Duodenal mucosa (tissue), 2 donors: Measurements from ENCODE around the gene DCLK2.
"Not testable (repeated sequence)": the region's sequence is repeated elsewhere in the genome, so short reads cannot be mapped to it uniquely, and the experiment has no call there.

Experiments used
- H3K27ac ChIP-seq: one replicate; pipeline ENCODE4 v1.7.0; 2013; ENCODE audit warnings: low read depth, low read length
- H3K27me3 ChIP-seq, 2 donors: one replicate each; pipeline ENCODE4 v1.7.0; 2013; ENCODE audit warnings: low read length in 2 of 2, control low read depth in 1 of 2; ENCODE audit not compliant: insufficient read depth in 2 of 2, control insufficient read depth in 1 of 2
- H3K36me3 ChIP-seq, 2 donors: one replicate each; pipeline ENCODE4 v1.7.0; 2013; ENCODE audit warnings: low read length in 2 of 2, control low read depth in 1 of 2; ENCODE audit not compliant: insufficient read depth in 2 of 2, control insufficient read depth in 1 of 2
- H3K4me1 ChIP-seq, 2 donors: one replicate each; pipeline ENCODE4 v1.7.0; 2013; ENCODE audit warnings: low read length in 2 of 2, control low read depth in 1 of 2; ENCODE audit not compliant: insufficient read depth in 2 of 2, control insufficient read depth in 1 of 2
- H3K4me3 ChIP-seq, 2 donors: one replicate each; pipeline ENCODE4 v1.7.0; 2013; ENCODE audit warnings: low read length in 2 of 2, low read depth in 1 of 2
- H3K9ac ChIP-seq, 2 donors: one replicate each; pipeline ENCODE4 v1.7.0; 2013; ENCODE audit warnings: low read length in 2 of 2, low read depth in 1 of 2
- H3K9me3 ChIP-seq, 2 donors: one replicate each; pipeline ENCODE4 v1.7.0; 2013; ENCODE audit warnings: low read length in 2 of 2, control low read depth in 1 of 2; ENCODE audit not compliant: control insufficient read depth in 1 of 2

The DCLK2 gene

DNA sequence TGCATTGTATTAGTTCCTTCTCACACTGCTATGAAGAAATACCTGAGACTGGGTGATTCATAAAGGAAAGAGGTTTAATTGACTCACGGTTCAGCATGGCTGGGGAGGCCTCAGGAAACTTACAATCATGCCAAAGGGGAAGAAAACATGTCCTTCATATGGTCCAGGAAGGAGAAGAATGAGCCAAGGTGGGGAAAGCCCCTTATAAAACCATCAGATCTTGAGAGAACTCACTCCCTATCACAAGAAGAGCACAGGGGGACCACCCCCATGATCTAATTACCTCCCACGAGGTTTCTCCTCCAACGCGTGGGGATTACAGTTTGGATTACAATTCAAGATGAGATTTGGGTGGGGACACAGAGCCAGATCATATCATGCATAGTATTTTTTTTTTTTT, 106.8 kb downstream of the DCLK2 start:
- not testable (repeated sequence) for H3K4me3 ChIP-seq, H3K27me3 ChIP-seq, H3K9ac ChIP-seq, H3K9me3 ChIP-seq, H3K27ac ChIP-seq, H3K4me1 ChIP-seq, H3K36me3 ChIP-seq

DNA sequence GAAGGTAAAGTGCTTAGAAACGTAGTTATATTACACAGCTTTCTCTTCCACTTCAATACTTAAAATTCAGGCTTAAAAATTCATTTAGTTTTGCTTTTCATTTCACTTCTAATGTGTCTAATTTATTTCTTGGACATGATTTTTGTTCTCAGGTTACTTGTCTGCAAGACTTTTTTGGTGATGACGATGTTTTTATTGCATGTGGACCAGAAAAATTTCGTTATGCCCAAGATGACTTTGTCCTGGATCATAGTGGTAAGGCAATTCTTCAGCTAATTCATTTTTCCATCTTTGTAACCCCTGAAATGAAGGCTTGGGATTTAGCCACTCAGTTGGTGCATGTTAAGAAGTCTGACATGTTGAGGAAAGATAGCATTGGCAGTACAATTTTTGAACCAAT, 114.7 kb downstream of the DCLK2 start:
- no peaks in the 10 kb centered on the region for H3K36me3 ChIP-seq
- H3K9me3 ChIP-seq, result no peaks in the 10 kb centered on the region
- H3K27me3 ChIP-seq, result no peaks in the 10 kb centered on the region
- H3K4me1 ChIP-seq, result no peaks in the 10 kb centered on the region
- no peak overlapping the region for H3K9ac ChIP-seq
- H3K4me3 ChIP-seq, result no peak overlapping the region
- no peak overlapping the region for H3K27ac ChIP-seq

DNA sequence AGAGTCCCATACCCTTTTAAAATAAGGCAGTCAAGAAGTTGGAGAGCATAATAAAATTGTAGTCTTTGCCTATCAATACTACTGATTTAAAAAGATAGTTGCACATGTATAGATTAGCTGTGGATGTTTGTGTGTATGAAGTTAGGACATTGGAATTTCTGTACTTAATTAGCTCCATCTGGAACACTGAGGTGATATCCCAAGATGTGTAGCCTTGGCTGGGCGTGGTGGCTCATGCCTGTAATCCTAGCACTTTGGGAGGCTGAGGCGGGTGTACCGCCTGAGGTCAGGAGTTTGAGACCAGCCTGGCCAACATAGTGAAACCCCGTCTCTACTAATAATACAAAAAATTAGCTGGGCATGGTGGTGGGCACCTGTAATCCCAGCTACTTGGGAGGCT, 119.0 kb downstream of the DCLK2 start:
- H3K36me3 ChIP-seq, H3K4me1 ChIP-seq, H3K27ac ChIP-seq, H3K9me3 ChIP-seq, H3K4me3 ChIP-seq, H3K9ac ChIP-seq, H3K27me3 ChIP-seq: not testable (repeated sequence)

DNA sequence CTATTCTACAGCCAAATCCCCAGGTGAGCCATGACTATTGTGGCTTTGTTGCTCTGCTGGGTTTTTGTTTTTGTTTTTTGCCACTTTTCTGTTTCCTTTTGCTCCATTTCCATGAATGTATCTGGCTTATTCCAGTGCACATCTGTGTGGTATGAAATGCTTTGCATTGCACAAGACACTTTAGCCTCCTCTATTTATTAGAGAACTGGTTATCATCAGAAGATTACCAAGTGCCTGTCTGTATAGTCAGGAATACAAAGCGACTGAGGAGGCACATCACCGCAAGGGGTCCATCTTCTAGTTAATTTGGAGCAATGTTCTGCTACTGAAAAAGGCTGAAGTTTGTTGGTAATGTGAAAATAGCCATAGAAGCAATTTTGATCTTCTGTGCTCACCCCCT, 120.8 kb downstream of the DCLK2 start:
- H3K27ac ChIP-seq, result no peak overlapping the region
- H3K27me3 ChIP-seq, result no peaks in the 10 kb centered on the region
- no peak overlapping the region for H3K9ac ChIP-seq
- H3K4me1 ChIP-seq, result no peaks in the 10 kb centered on the region
- no peak overlapping the region for H3K4me3 ChIP-seq
- no peaks in the 10 kb centered on the region for H3K9me3 ChIP-seq
- no peaks in the 10 kb centered on the region for H3K36me3 ChIP-seq

DNA sequence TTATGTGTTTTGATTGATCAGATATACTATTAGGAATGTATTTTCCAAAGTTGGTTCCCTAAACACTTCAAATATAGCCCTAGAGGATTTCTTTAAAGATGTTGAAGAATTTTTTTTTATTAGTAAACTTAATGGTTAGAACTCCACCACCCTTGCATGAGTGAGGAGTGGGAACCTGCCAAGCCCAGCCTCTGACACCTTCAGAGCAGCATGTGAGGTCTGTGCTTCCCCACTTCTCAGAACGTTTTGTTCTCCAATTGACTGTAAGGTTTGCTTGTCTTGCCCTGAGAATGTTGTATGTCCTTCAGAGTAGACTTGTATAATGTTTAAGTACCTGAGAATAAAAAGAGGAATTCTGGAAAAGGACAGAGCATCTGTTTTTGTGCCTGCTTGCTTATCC, 126.8 kb downstream of the DCLK2 start:
- no peaks in the 10 kb centered on the region for H3K36me3 ChIP-seq

DNA sequence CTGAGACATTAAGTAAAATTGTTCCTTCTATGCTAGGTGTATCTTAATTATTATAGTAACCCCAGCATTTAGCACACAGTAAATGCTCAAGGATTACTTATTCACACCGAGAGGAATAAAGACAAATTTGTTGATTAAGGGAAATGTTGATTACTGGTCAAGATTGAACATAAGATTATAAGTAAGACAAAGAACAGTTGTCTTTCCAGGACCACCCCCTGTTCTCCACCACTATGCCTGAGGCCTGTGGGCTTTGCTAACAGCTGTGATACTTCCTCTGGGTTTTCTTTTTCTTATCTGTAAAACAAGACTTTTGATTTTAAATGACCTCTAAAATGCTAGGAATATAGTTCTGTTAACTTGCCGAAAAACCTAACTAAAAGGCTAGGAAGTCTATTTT, 128.0 kb downstream of the DCLK2 start:
- Histone ChIP-seq H3K4me3 (no peak overlapping the region), H3K9me3 (no peaks in the 10 kb centered on the region), H3K4me1 (no peaks in the 10 kb centered on the region), H3K27me3 (no peaks in the 10 kb centered on the region), H3K36me3 (no peaks in the 10 kb centered on the region), H3K9ac (no peak overlapping the region), H3K27ac (no peak overlapping the region)

More for the DNA sequence above, 126.8 kb downstream of the DCLK2 start:
- no peaks in the 10 kb centered on the region for H3K4me1 ChIP-seq
- H3K4me3 ChIP-seq, result no peak overlapping the region
- no peaks in the 10 kb centered on the region for H3K27me3 ChIP-seq
- H3K9ac ChIP-seq, result no peak overlapping the region
- H3K27ac ChIP-seq, result no peak overlapping the region
- no peaks in the 10 kb centered on the region for H3K9me3 ChIP-seq

DNA sequence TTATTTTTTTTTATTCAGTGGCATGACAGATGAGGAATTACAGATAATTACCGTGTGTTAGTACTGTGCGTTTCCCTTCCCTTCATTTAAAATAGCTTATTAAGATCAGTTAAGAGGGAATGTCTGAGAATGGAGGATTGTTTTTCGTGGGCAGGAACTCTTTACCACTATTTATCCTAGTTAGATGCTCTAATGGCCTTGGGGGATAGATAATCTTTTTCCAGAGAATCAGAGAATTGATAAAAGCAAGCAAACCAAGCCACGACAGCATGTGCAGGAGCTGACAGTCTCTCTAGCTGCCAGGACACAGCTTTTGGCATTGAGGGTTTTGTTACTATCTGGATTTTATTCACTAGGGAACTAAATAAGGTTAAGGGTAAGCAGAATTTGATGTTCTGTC, 128.7 kb downstream of the DCLK2 start:
- no peak overlapping the region for H3K27ac ChIP-seq
- no peak overlapping the region for H3K4me3 ChIP-seq
- no peak overlapping the region for H3K9ac ChIP-seq
- H3K9me3 ChIP-seq, result no peaks in the 10 kb centered on the region
- no peaks in the 10 kb centered on the region for H3K4me1 ChIP-seq
- no peaks in the 10 kb centered on the region for H3K36me3 ChIP-seq
- H3K27me3 ChIP-seq, result no peaks in the 10 kb centered on the region

DNA sequence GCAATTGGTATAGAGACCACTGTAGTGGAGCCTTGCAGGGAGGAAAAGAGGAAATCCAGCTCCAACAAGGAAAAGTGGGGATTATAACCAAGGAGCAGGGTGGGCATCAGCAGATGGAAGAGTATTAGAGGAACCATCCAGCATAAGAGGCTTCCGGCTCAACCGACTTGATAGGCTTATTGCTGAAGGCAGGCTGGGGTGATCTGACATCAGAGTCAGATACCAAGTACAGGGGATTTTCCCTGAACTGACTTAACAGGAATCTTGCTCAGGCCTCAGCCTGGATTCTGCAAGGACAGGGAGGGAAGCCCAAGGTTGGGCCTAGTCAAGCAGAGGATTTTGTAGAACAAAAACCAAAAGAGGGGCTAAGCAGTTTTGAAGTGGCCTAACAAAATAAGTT, 129.6 kb downstream of the DCLK2 start:
- Histone ChIP-seq H3K36me3 (no peaks in the 10 kb centered on the region), H3K27me3 (no peaks in the 10 kb centered on the region), H3K4me1 (no peaks in the 10 kb centered on the region), H3K4me3 (no peak overlapping the region), H3K9ac (no peak overlapping the region), H3K9me3 (no peaks in the 10 kb centered on the region), H3K27ac (no peak overlapping the region)

DNA sequence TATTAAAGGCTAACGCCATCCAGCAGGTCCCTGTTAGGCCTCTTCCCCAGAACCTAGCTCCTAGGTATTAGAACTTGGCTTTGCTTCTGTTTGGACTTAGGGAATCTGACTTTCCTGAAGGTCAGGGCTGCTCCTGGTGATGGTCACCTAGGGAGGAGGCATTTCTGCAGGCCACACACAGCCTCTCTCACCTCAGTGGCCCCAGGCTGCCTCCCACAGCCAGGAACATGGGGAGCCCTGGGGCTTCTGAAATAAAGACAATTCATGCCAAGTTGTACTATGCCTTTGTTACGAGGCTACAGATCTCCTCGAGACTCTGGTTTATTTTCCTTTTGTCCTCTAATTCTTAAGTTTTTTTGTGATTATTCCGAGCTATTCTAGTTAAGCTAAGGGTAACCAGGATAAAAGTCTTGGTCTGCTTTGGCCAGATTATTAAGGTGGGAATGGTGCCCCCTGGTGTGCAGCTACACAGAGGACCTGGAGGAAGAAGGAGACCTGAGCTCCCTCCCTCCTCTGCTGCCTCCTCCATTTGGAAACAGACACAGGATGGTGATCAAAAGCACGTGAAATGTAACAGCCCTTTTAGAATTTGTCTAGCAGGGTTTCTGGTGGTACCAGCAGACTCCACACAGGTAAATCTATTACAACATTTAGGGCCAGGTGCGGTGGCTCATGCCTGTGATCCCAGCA, 131.0 kb downstream of the DCLK2 start:
- Histone ChIP-seq H3K27me3 (no peaks in the 10 kb centered on the region), H3K9ac (no peak overlapping the region), H3K9me3 (no peaks in the 10 kb centered on the region), H3K27ac (no peak overlapping the region), H3K36me3 (no peaks in the 10 kb centered on the region), H3K4me3 (no peak overlapping the region), H3K4me1 (no peaks in the 10 kb centered on the region)

DNA sequence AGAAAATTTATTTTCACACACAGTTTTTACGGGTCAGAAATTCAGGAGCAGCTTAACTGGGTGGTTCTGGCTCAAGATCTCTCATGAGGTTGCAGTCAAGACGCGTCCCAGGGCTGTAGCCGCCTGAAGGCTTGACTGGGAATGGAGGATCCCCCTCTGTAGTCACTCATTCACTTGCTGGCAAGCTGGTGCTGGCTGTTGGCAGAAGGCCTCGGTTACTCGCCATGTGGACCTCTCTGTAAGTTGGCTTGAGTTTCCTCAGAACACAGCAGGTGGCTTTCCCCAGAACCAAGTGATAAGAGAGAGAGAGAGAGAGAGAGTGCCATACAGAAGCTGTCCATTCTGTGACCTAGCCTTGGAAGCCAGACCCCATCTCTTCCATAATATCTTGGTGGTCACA, 132.8 kb downstream of the DCLK2 start:
- Histone ChIP-seq H3K36me3 (no peaks in the 10 kb centered on the region), H3K27me3 (no peaks in the 10 kb centered on the region), H3K4me3 (no peak overlapping the region), H3K27ac (no peak overlapping the region), H3K9ac (no peak overlapping the region), H3K4me1 (no peaks in the 10 kb centered on the region), H3K9me3 (no peaks in the 10 kb centered on the region)
